Spinal cord (tissue), 10 donors: ENCODE results near the gene UTP4. TPM values are rescaled to one million over a fixed set of nuclear protein-coding genes. Genes with fewer than 3 reads are reported as not detected.
"Not testable (repeated sequence)": the region's sequence is repeated elsewhere in the genome, so short reads cannot be mapped to it uniquely, and the experiment has no call there.

ENCODE experiments used
- DNase-seq, 6 donors: peaks; one replicate each; pipeline versions ENCODE4 v3.0.0 to v3.0.0-alpha.2; 2013 to 2015; ENCODE audit warnings: low spot score in 6 of 6, low read depth in 4 of 6
- H3K27ac ChIP-seq: one replicate; pipeline ENCODE4 v1.5.1; 2013; ENCODE audit warnings: low read depth, low read length, control low read depth
- H3K27me3 ChIP-seq: one replicate; pipeline ENCODE4 v1.6.1; 2013; ENCODE audit warnings: low read length; ENCODE audit not compliant: control insufficient read depth, insufficient read depth
- H3K36me3 ChIP-seq: one replicate; pipeline ENCODE4 v1.6.1; 2013; ENCODE audit warnings: low read length; ENCODE audit not compliant: control insufficient read depth, insufficient read depth
- H3K4me1 ChIP-seq: one replicate; pipeline ENCODE4 v1.6.1; 2013; ENCODE audit warnings: low read length; ENCODE audit not compliant: control insufficient read depth, insufficient read depth
- H3K4me3 ChIP-seq: one replicate; pipeline ENCODE4 v1.5.1; 2013; ENCODE audit warnings: low read depth, low read length, control low read depth
- H3K9me3 ChIP-seq: one replicate; pipeline ENCODE4 v1.6.1; 2013; ENCODE audit warnings: low read length; ENCODE audit not compliant: control insufficient read depth, insufficient read depth
- WGBS: methylation state at CpG from one replicate; pipeline ENCODE4 v1.1.5; 2013; ENCODE audit warnings: missing lambda C conversion rate; ENCODE audit not compliant: insufficient coverage; 5-methylcytosine and 5-hydroxymethylcytosine counted together
- polyA plus RNA-seq, 2 donors: library from polyadenylated mRNA; unstranded; fragments of 120-200 nt; gene quantifications; one replicate each; pipeline ENCODE4 v1.2.1, GENCODE V29; 2013; ENCODE audit not compliant: insufficient read length in 2 of 2
- total RNA-seq, 2 donors: library from RNA; depleted of rRNA in 1 of 2; stranded (reverse); fragments of 120-200 nt in 1 of 2; fragments of >200 nt in 1 of 2; gene quantifications; one replicate each; pipeline versions ENCODE4 v1.2.3 to v1.2.4, GENCODE V29; 2013 to 2014
- donor health status: healthy.

The UTP4 gene
- total and polyA plus RNA-seq, 4 donors = 19.1 to 37.7 (median 30.4) TPM

DNA sequence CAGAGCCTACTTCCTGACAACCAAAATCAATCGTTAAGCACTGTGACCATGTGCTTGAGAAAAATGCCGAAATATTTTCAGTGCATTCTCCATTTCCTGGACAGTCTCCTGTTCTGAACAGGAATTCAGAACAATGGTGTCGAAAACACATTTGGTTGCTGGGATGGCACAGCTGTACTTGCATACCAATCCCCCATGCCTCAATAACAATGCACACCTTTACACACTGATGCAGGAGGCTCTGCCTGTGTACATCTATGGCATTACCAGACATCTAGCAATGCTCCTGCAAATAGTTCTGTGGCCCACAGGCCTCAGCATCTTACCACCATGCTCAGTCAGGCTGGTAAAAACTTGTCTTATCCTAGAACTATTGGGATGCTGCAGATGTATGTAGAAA, 6.2 kb upstream of the UTP4 start:
- no peak for DNase-seq
- no peak overlapping the region for H3K4me3 ChIP-seq
- H3K9me3 ChIP-seq = no peaks in the 10 kb centered on the region
- 89% methylated on average over 2 of the region's 3 CpGs for WGBS
- H3K4me1 ChIP-seq = no peaks in the 10 kb centered on the region
- H3K27me3 ChIP-seq = no peaks in the 10 kb centered on the region
- H3K36me3 ChIP-seq = peaks cover 11% of the 10 kb centered on the region
- no peak overlapping the region for H3K27ac ChIP-seq

DNA sequence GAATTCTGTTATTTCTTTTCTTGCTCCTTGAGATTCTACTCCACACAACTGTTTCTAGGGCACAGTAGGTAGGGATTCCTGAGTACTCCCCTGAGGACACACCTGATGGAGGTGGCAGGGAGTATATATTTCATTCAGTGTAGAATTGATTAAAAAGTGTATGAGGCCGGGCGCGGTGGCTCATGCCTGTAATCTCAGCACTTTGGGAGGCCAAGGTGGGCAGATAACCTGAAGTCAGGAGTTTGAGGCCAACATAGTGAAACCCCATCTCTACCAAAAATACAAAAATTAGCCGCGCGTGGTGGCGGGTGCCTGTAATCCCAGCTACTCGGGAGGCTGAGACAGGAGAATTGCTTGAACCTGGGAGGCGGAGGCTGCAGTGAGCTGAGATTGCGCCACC, 5.6 kb upstream of the UTP4 start:
- peaks cover 11% of the 10 kb centered on the region for H3K36me3 ChIP-seq
- 99% methylated on average over 9 of the region's 10 CpGs for WGBS
- not testable (repeated sequence) for H3K27me3 ChIP-seq, H3K9me3 ChIP-seq, H3K4me1 ChIP-seq, H3K4me3 ChIP-seq, H3K27ac ChIP-seq, DNase-seq

DNA sequence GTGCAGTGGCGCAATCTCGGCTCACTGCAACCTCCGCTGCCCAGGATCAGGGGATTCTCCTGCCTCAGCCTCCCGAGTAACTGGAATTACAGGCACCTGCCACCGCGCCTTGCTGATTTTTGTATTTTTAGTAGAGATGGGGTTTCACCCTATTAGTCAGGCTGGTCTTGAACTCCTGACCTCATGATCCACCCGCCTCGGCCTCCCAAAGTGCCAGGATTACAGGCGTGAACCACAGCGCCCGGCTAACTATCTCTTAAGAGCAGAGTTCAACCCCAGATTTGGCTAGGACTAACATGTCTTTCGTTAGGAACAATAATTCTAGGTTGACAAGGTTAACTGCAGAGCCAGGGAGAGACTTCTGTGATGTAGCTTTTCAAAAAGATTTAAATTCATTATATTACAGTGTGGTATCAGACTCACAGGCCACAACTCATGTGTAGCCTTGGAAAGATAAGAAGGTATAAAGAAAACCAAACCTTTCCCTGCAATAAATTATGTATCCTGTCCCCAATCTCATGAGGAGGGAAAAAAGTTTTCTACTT, 4.4 kb upstream of the UTP4 start:
- H3K4me1 ChIP-seq = no peaks in the 10 kb centered on the region
- no peaks in the 10 kb centered on the region for H3K27me3 ChIP-seq
- 98% methylated on average over 8 of the region's 12 CpGs for WGBS
- H3K4me3 ChIP-seq = no peak overlapping the region
- H3K9me3 ChIP-seq = no peaks in the 10 kb centered on the region
- DNase-seq = no peak
- H3K27ac ChIP-seq = no peak overlapping the region
- peaks cover 11% of the 10 kb centered on the region for H3K36me3 ChIP-seq

DNA sequence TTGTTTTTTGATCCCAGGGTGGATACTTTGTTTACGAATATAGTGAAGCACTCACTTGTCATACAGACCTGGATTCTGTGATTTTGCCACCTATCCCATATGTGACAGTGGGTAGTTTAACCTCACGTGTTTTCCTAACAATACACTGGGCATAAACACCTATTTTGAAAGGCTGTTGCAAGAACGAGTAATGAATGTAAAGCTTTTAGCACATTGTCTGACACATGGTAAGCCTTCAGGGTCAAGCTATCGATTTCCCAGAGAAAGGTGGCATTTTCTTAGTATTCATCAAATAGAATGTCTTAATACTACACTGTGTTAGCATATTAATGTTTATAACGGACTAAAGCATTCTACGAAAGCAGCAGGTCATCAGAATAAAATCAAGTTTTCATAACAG, 2.0 kb upstream of the UTP4 start:
- no peak for DNase-seq
- WGBS = no CpG with 5 or more reads among the region's 6 CpGs
- H3K4me3 ChIP-seq = no peak overlapping the region
- no peak overlapping the region for H3K27ac ChIP-seq
- no peaks in the 10 kb centered on the region for H3K27me3 ChIP-seq
- H3K36me3 ChIP-seq = peaks cover 18% of the 10 kb centered on the region
- H3K4me1 ChIP-seq = no peaks in the 10 kb centered on the region
- H3K9me3 ChIP-seq = no peaks in the 10 kb centered on the region

DNA sequence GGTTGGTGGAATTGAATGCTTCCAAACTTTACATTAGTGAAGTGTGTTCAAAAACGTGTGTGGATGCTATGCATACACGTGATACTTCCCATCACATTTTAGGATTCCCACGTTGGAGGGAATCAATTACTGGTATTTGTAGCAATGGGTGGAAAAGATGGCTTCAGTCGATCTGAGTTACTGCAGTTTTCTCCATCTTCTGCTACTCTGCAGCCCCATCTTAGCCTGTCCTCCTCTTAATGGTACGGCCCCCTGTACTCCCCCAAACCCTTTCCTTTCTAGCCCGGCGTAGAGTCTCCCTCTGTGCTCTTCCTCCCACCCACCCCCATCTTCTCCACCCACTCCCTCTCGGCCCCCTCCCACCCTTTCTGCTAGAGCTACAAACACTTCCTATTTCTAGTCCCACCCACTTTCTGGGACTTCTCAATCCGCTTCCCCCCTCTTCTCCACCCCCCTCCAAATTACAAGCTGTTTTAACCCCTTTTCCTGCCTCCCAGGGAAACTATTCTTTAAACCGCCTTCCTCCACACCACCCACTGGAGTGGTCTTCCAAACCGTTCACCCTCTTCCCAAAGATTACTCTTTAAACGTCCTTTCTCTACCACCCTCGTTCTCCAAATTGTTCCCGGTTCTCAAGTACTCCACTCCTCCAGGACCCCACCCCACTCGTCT, 1.1 kb upstream of the UTP4 start:
- 1% methylated on average over 10 of the region's 15 CpGs for WGBS
- peak overlapping the region; percentile 89 for H3K27ac ChIP-seq
- peak in 2 of 6 donors; percentile 67 to 74 for DNase-seq
- H3K9me3 ChIP-seq = no peaks in the 10 kb centered on the region
- no peaks in the 10 kb centered on the region for H3K27me3 ChIP-seq
- no peaks in the 10 kb centered on the region for H3K4me1 ChIP-seq
- H3K4me3 ChIP-seq = peak overlapping the region; percentile 86
- peaks cover 19% of the 10 kb centered on the region for H3K36me3 ChIP-seq

DNA sequence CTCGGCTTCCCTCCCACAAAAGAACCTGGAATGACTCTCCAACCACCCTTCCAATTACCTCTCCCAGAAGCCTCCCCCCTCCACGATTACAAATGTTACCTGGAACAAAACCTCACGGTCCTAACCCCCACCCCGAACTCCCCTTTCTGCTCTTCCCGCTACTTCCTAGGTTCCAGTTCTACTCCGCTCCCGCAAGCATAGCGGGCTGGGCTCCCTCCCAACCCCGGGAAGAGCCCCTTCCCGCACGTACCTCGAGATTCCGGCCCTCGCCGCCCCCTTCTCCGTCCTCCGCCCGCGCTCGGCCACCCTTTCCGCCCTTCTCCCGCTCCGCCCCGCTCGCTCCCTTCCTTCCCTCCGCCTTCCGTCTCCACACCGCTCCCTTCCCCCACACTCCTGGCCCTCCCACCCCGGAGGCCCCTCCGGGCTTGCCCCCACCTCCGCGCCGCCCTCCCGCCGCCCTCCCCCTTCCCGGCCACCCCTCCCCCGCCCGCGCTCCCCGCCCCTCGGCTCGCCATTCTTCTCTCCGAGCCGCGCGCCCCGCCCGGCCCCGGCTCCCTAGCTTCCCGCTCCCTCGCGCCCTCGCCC, 518 bp upstream of the UTP4 start:
- Histone ChIP-seq H3K27ac (peak overlapping the region; percentile 89), H3K36me3 (peaks cover 19% of the 10 kb centered on the region), H3K4me3 (peak overlapping the region; percentile 86), H3K27me3 (no peaks in the 10 kb centered on the region), H3K9me3 (no peaks in the 10 kb centered on the region), H3K4me1 (no peaks in the 10 kb centered on the region)
- WGBS = 0% methylated on average over 34 of the region's 53 CpGs
- DNase-seq = peak in 4 of 6 donors; percentile 57 to 91 (median 78)

DNA sequence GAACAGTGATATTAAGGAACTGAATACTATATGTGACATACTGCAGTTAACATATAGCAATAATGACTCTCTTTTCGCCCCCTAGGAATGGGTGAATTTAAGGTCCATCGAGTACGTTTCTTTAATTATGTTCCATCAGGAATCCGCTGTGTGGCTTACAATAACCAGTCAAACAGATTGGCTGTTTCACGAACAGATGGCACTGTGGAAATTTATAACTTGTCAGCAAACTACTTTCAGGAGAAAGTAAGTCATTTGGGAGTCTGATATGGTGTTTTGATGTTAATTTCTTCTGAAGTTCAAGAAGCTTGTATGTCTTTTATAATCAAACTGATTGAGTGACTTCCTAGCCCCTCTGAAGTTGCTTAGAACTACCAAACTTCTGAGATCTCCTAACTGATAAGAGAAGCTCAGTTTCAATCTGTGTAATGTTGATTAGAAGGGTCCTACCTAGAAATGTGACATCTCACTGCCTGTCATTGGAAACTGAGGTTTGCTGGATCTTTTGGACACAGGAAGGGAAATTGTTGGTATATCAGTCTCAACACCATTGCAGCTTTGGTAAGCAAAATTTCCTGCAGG, 1.0 kb downstream of the UTP4 start:
- H3K9me3 ChIP-seq = no peaks in the 10 kb centered on the region
- peaks cover 26% of the 10 kb centered on the region for H3K36me3 ChIP-seq
- DNase-seq = peak in 2 of 6 donors; percentile 29 to 62
- peak overlapping the region; percentile 66 for H3K4me3 ChIP-seq
- no peaks in the 10 kb centered on the region for H3K27me3 ChIP-seq
- H3K4me1 ChIP-seq = no peaks in the 10 kb centered on the region
- 0% methylated on average over 2 of the region's 5 CpGs for WGBS
- no peak overlapping the region for H3K27ac ChIP-seq

DNA sequence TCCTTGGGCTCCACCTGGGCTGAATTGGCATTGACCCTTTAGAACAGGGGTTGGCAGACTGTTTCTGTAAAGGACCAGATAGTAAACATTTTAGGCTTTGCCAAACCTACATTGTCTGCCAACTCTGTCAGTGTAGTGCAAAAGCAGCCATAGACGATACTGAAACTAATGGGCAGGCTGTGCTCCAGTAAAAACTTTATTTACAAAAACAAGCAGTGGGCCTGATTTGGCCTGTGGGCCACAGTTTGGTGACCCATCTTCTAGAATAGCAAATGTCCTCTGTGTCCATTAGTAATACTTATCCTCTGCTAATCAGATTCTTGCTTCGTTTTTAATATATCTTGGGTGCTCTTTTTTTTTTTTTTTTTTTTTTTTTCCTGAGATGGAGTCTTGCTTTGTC, 6.2 kb downstream of the UTP4 start:
- H3K4me1 ChIP-seq = no peaks in the 10 kb centered on the region
- no peaks in the 10 kb centered on the region for H3K27me3 ChIP-seq
- H3K36me3 ChIP-seq = peaks cover 48% of the 10 kb centered on the region
- H3K9me3 ChIP-seq = no peaks in the 10 kb centered on the region
- H3K4me3 ChIP-seq = no peak overlapping the region
- no CpG with 5 or more reads among the region's 2 CpGs for WGBS
- no peak overlapping the region for H3K27ac ChIP-seq
- DNase-seq = no peak

DNA sequence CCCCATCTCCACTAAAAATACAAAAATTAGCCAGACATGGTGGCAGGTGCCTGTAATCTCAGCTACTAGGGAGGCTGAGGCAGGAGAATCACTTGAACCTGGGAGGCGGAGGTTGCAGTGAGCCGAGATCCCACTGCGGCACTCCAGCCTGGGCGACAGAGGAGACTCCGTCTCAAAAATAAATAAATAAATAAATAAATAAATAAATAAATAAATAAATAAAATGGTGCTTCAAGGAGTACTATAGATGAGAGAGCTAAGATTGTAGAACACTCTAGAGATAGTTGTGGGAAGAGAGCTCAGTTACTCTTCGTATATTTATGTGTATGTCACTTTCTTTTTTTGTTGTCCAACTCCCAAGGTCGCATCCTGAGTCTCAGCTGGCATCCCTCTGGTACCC, 7.0 kb downstream of the UTP4 start:
- H3K27ac ChIP-seq, H3K4me1 ChIP-seq, H3K9me3 ChIP-seq, H3K27me3 ChIP-seq, DNase-seq, H3K4me3 ChIP-seq: not testable (repeated sequence)
- WGBS = 100% methylated on average over 1 of the region's 7 CpGs
- peaks cover 51% of the 10 kb centered on the region for H3K36me3 ChIP-seq

DNA sequence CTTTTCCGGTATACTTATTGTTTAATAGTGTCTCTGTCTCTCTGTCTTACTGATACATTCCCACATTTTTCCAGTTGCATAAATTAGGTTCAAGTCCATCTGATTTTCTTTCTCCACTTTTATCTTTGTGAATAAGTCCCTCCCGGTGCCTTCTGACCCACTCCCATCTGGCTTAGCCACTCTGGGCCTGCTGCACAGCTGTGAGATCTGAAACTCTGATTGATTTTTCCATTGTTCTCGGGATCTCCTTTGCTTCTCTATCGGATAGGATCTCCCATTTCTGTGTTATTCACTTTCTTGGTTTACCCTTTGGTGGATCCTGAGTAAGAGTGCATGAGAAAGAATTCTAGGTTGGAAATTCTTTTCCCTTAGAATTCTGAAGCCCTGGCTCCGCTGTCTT, 8.6 kb downstream of the UTP4 start:
- no peaks in the 10 kb centered on the region for H3K9me3 ChIP-seq
- H3K27me3 ChIP-seq = no peaks in the 10 kb centered on the region
- H3K4me1 ChIP-seq = no peaks in the 10 kb centered on the region
- H3K4me3 ChIP-seq = no peak overlapping the region
- WGBS = 73% methylated on average over 1 of the region's 5 CpGs
- no peak overlapping the region for H3K27ac ChIP-seq
- peaks cover 53% of the 10 kb centered on the region for H3K36me3 ChIP-seq
- no peak for DNase-seq
